ENCODE measurements around the gene HDAC4. TPM values are rescaled to one million over a fixed set of nuclear protein-coding genes. Genes with fewer than 3 reads are reported as not detected.

Gene HDAC4
- total and polyA plus RNA-seq, 2 of the 4 experiments (the other 2 are of a cell fraction): 4.1 to 7.2 TPM

- Histone ChIP-seq H3K27ac (ENCODE audit: insufficient read depth, low read length) (no peak overlapping the region), H3K23ac (ENCODE audit: low read depth, low read length) (no peak overlapping the region; the same call in 1 of the 2 replicates), H3K9ac (ENCODE audit: low read depth, low read length) (no peak overlapping the region), H3K56ac (ENCODE audit: extremely low read depth, insufficient read depth, low read length) (no peak overlapping the region), H4K8ac (ENCODE audit: low read depth in 2 of 2, low read length in 2 of 2) (no peak overlapping the region), H2BK20ac (ENCODE audit: low read depth, low read length) (no peak overlapping the region), H4K20me1 (ENCODE audit: insufficient read depth, low read length) (peaks cover 31% of the 10 kb centered on the region), H3K4me1 (ENCODE audit: control insufficient read depth, insufficient read depth, low read length) (peaks cover 5% of the 10 kb centered on the region; the same call in 1 of the 2 replicates), H2AK5ac (ENCODE audit: low read depth, low read length) (no peak overlapping the region), H3K9me3 (ENCODE audit: control insufficient read depth, insufficient read depth, low read length) (no peaks in the 10 kb centered on the region), H3K4me3 (ENCODE audit: insufficient read depth, low read depth, low read length) (no peak overlapping the region), H3K9me1 (ENCODE audit: insufficient read depth, low read length) (0 out of 2 replicates have a peak, but pooled peaks cover 7% of the 10 kb centered on the region), H4K5ac (ENCODE audit: low read depth, low read length) (no peak overlapping the region), H2AFZ (replicated peaks; ENCODE audit: low read length, poor library complexity) (no peak overlapping the region), H3K79me1 (ENCODE audit: low read depth in 1 of 2, low read length in 2 of 2) (peaks cover 27 to 45% of the 10 kb centered on the region in 2 experiments), H3K4ac (ENCODE audit: low read depth, low read length) (no peak overlapping the region), H2AK9ac (replicated peaks; ENCODE audit: low read depth, low read length, poor library complexity) (no peak overlapping the region), H4K91ac (ENCODE audit: insufficient read depth, low read depth, low read length) (no peak overlapping the region), H3K4me2 (ENCODE audit: low read depth, low read length) (no peak overlapping the region), H2BK15ac (ENCODE audit: low read depth, low read length) (no peak overlapping the region), H3K18ac (ENCODE audit: low read depth, low read length) (no peak overlapping the region), H3K36me3 (ENCODE audit: control insufficient read depth, insufficient read depth, low read length) (no peaks in the 10 kb centered on the region), H3K27me3 (ENCODE audit: control insufficient read depth, insufficient read depth, low read length) (no peaks in the 10 kb centered on the region), H2BK120ac (ENCODE audit: low read depth, low read length) (no peak overlapping the region), H3K14ac (replicated peaks; ENCODE audit: low read depth, low read length) (no peak overlapping the region), H2BK5ac (ENCODE audit: low read depth, low read length, poor library complexity, severe bottlenecking) (no peak overlapping the region)
- WGBS, 2 experiments (ENCODE audit: extremely low coverage in 2 of 2, insufficient read length in 1 of 2): 73% methylated on average over 7 of the region's 13 CpGs; no CpG with 5 or more reads in 1 of the 2 experiments
- CTCF ChIA-PET: no interaction called here
- dilution Hi-C loops (cut with HindIII; ENCODE audit: low sequenced_read_pairs, unreplicated experiment) (no loop called here), in situ Hi-C loops (cut with MboI; ENCODE audit: low sequenced_read_pairs) (no loop called here), intact Hi-C loops (cut with micrococcal nuclease) (no loop called here)
- BruUV-seq (replicated peaks): no TSS peak
- POLR2A ChIA-PET (ENCODE audit: unreplicated experiment): no interaction called here
- DNase-seq: no peak
- no peak for ATAC-seq (ENCODE audit: low read depth)
- TF ChIP-seq RAD21 (IDR thresholded peaks at IDR 0.05; ENCODE audit: low read length) (no peak), CTCF (conservative IDR thresholded peaks at IDR 0.05; ENCODE audit: low read depth, low read length) (no peak), BHLHE40 (IDR thresholded peaks at IDR 0.05; ENCODE audit: low read depth, low read length) (no peak), USF2 (IDR thresholded peaks at IDR 0.05; ENCODE audit: low read depth, low read length) (no peak), MAZ (IDR thresholded peaks at IDR 0.05; ENCODE audit: borderline replicate concordance, low read depth, low read length) (no peak), CHD1 (IDR thresholded peaks at IDR 0.05; ENCODE audit: low read depth, low read length) (no peak), POLR2A (IDR thresholded peaks at IDR 0.05; ENCODE audit: low read depth, low read length) (no peak), NFE2L2 (IDR thresholded peaks at IDR 0.05; ENCODE audit: low read depth, low read length) (no peak), MAFK (IDR thresholded peaks at IDR 0.05; ENCODE audit: low read depth, low read length) (no peak), CEBPB (IDR thresholded peaks at IDR 0.05; ENCODE audit: low read depth, low read length) (no peak), MXI1 (IDR thresholded peaks at IDR 0.05; ENCODE audit: borderline replicate concordance, low read depth, low read length) (no peak), RCOR1 (IDR thresholded peaks at IDR 0.05; ENCODE audit: insufficient replicate concordance, low read length) (no peak), RFX5 (IDR thresholded peaks at IDR 0.05; ENCODE audit: low read depth, low read length) (no peak)
Measured at GRCh38 chr2:239211396-239212094, 189.3 kb downstream of the HDAC4 start.

Measured in IMR-90 (cell line).